Liver (tissue), 9 donors: ENCODE results near the gene ADGRD1. TPM values are rescaled to one million over a fixed set of nuclear protein-coding genes. Genes with fewer than 3 reads are reported as not detected.

Experiments used
- DNase-seq: peaks from one replicate; pipeline ENCODE4 v3.0.0-alpha.2; 2017; ENCODE audit warnings: low spot score
- H3K27ac ChIP-seq, 2 donors: one replicate each; pipeline ENCODE4 v1.7.0; 2013; ENCODE audit warnings: inconsistent platforms in 2 of 2, low read length in 2 of 2, control low read depth in 1 of 2, low read depth in 1 of 2, mild to moderate bottlenecking in 1 of 2
- H3K27me3 ChIP-seq, 4 donors: one replicate each; pipeline versions ENCODE4 v1.6.1 to v1.7.0; 2013; ENCODE audit warnings: low read length in 3 of 4, inconsistent platforms in 1 of 4, mild to moderate bottlenecking in 1 of 4, moderate library complexity in 1 of 4; ENCODE audit not compliant: control insufficient read depth in 4 of 4, insufficient read depth in 4 of 4
- H3K36me3 ChIP-seq, 4 donors: one replicate each; pipeline versions ENCODE4 v1.6.1 to v1.7.0; 2013; ENCODE audit warnings: low read length in 3 of 4, mild to moderate bottlenecking in 3 of 4, low read depth in 1 of 4, moderate library complexity in 1 of 4; ENCODE audit not compliant: control insufficient read depth in 4 of 4, insufficient read depth in 3 of 4
- H3K4me1 ChIP-seq, 4 donors: one replicate each; pipeline versions ENCODE4 v1.6.1 to v1.7.0; 2013; ENCODE audit warnings: low read length in 3 of 4, mild to moderate bottlenecking in 3 of 4, moderate library complexity in 1 of 4; ENCODE audit not compliant: control insufficient read depth in 4 of 4, insufficient read depth in 4 of 4
- H3K4me3 ChIP-seq, 3 donors: one replicate each; pipeline versions ENCODE4 v1.6.1 to v1.7.0; 2013; ENCODE audit warnings: low read length in 3 of 3, control low read depth in 1 of 3, low read depth in 1 of 3, mild to moderate bottlenecking in 1 of 3
- H3K9ac ChIP-seq, 2 donors: one replicate each; pipeline ENCODE4 v1.7.0; 2013; ENCODE audit warnings: low read length in 2 of 2, mild to moderate bottlenecking in 2 of 2, moderate library complexity in 2 of 2, control low read depth in 1 of 2, low read depth in 1 of 2
- H3K9me3 ChIP-seq, 4 donors: one replicate each; pipeline versions ENCODE4 v1.6.1 to v1.7.0; 2013; ENCODE audit warnings: low read length in 3 of 4; ENCODE audit not compliant: control insufficient read depth in 4 of 4
- ATF3 ChIP-seq: IDR thresholded peaks from 2 replicates; pipeline ENCODE4 v1.6.1; 2016; ENCODE audit warnings: antibody characterized with exemption
- CTCF ChIP-seq: fragments of 150-350 bp; IDR thresholded peaks from 2 replicates; pipeline ENCODE4 v1.5.1; 2017; ENCODE audit warnings: improper control_type of control experiment, low read depth, low read length; ENCODE audit not compliant: missing input control
- EGR1 ChIP-seq, 2 donors: IDR thresholded peaks; 2 replicates each; pipeline ENCODE4 v1.6.1; 2016 to 2018; ENCODE audit warnings: antibody characterized with exemption in 2 of 2, low read depth in 2 of 2
- FOXA1 ChIP-seq: IDR thresholded peaks from 2 replicates; pipeline ENCODE4 v1.6.1; 2016; ENCODE audit warnings: antibody characterized with exemption
- FOXA2 ChIP-seq: IDR thresholded peaks from 2 replicates; pipeline ENCODE4 v1.6.1; 2016; ENCODE audit warnings: antibody characterized with exemption
- GABPA ChIP-seq, 2 donors: IDR thresholded peaks in 1 of 2; conservative IDR thresholded peaks in 1 of 2; 2 replicates each; pipeline ENCODE4 v1.6.1; 2016; ENCODE audit warnings: antibody characterized with exemption in 2 of 2, mild to moderate bottlenecking in 1 of 2, moderate library complexity in 1 of 2
- HNF4A ChIP-seq, 2 donors: conservative IDR thresholded peaks; 2 replicates each; pipeline ENCODE4 v1.6.1; 2016; ENCODE audit warnings: antibody characterized with exemption in 2 of 2, mild to moderate bottlenecking in 2 of 2
- HNF4G ChIP-seq: IDR thresholded peaks from 2 replicates; pipeline ENCODE4 v1.6.1; 2016; ENCODE audit warnings: antibody characterized with exemption
- JUND ChIP-seq, 2 donors: IDR thresholded peaks; 2 replicates each; pipeline ENCODE4 v1.6.1; 2016; ENCODE audit warnings: antibody characterized with exemption in 2 of 2
- MAX ChIP-seq: IDR thresholded peaks from 2 replicates; pipeline ENCODE4 v1.6.1; 2016; ENCODE audit warnings: antibody characterized with exemption
- NR2F2 ChIP-seq: IDR thresholded peaks from 2 replicates; pipeline ENCODE4 v1.6.1; 2016; ENCODE audit warnings: antibody characterized with exemption
- RAD21 ChIP-seq, 2 donors: IDR thresholded peaks; 2 replicates each; pipeline ENCODE4 v1.6.1; 2016; ENCODE audit warnings: antibody characterized with exemption in 2 of 2, mild to moderate bottlenecking in 2 of 2
- REST ChIP-seq: IDR thresholded peaks from 2 replicates; pipeline ENCODE4 v1.6.1; 2016; ENCODE audit warnings: antibody characterized with exemption, mild to moderate bottlenecking
- RXRA ChIP-seq, 2 donors: IDR thresholded peaks; 2 replicates each; pipeline ENCODE4 v1.6.1; 2017 to 2018; ENCODE audit warnings: antibody characterized with exemption in 2 of 2, mild to moderate bottlenecking in 1 of 2
- SP1 ChIP-seq: IDR thresholded peaks from 2 replicates; pipeline ENCODE4 v1.6.1; 2018; ENCODE audit warnings: antibody characterized with exemption, mild to moderate bottlenecking
- TAF1 ChIP-seq: conservative IDR thresholded peaks from 2 replicates; pipeline ENCODE4 v1.6.1; 2016; ENCODE audit warnings: antibody characterized with exemption, mild to moderate bottlenecking
- YY1 ChIP-seq: IDR thresholded peaks from 2 replicates; pipeline ENCODE4 v1.6.1; 2016; ENCODE audit warnings: antibody characterized with exemption, mild to moderate bottlenecking
- ZBTB33 ChIP-seq: IDR thresholded peaks from 2 replicates; pipeline ENCODE4 v1.6.1; 2016; ENCODE audit warnings: antibody characterized with exemption
- WGBS: extraction: QIAGEN DNeasy Blood & Tissue Kit; methylation state at CpG from one replicate; pipeline ENCODE4 v1.1.7; 2013; 5-methylcytosine and 5-hydroxymethylcytosine counted together
- polyA plus RNA-seq, 2 donors: library from polyadenylated mRNA; stranded (reverse) in 1 of 2; unstranded in 1 of 2; fragments of 200-250 nt in 1 of 2; fragments of >200 nt in 1 of 2; fragmentation: Nextera tagmentation in 1 of 2; extraction: Ambion mirVana in 1 of 2; gene quantifications; one replicate each; pipeline versions ENCODE4 v1.2.1 to v1.2.3, GENCODE V29; 2013 to 2015
- total RNA-seq, 2 donors: library from RNA; depleted of rRNA; stranded (reverse); fragments of >200 nt; gene quantifications; one replicate each; pipeline ENCODE4 v1.2.3, GENCODE V29; 2014
- donor health status: healthy.
- donor health status: healthy.
- donor health status: healthy.
- donor health status: healthy.
- donor health status: healthy.

ADGRD1 gene
- total and polyA plus RNA-seq, 4 donors = 2.7 to 7.1 (median 4.6) TPM

- DNase-seq = no peak
- H3K36me3 ChIP-seq = no peaks in the 10 kb centered on the region
- H3K4me1 ChIP-seq = no peaks in the 10 kb centered on the region
- H3K27me3 ChIP-seq = no peaks in the 10 kb centered on the region
- H3K27ac ChIP-seq = no peak overlapping the region
- 92% methylated on average over 19 of the region's 19 CpGs for WGBS
- H3K9me3 ChIP-seq = no peaks in the 10 kb centered on the region
- no peak overlapping the region for H3K9ac ChIP-seq
- H3K4me3 ChIP-seq = no peak overlapping the region
- TF ChIP-seq YY1 (no peak), GABPA (IDR thresholded peaks at IDR 0.05 in 1 of 2, conservative IDR thresholded peaks at IDR 0.05 in 1 of 2) (no peak), MAX (no peak), JUND (IDR thresholded peaks at IDR 0.05) (no peak), ZBTB33 (no peak), RAD21 (IDR thresholded peaks at IDR 0.05) (no peak), SP1 (no peak), TAF1 (no peak), HNF4G (no peak), NR2F2 (no peak), CTCF (no peak), REST (no peak), ATF3 (no peak), HNF4A (conservative IDR thresholded peaks at IDR 0.05) (no peak), EGR1 (IDR thresholded peaks at IDR 0.05; ENCODE audit: low read depth in 2 of 2) (no peak), RXRA (IDR thresholded peaks at IDR 0.05) (no peak), FOXA2 (no peak), FOXA1 (no peak)
Observed at GRCh38 chr12:131102991-131103668, 149.4 kb downstream of the ADGRD1 start.
